Thymus (tissue), 11 donors: ENCODE results near the gene FILIP1L. TPM values are rescaled to one million over a fixed set of nuclear protein-coding genes. Genes with fewer than 3 reads are reported as not detected.
A peak's percentile ranks its signal among the peaks of the same experiment; 100 is the strongest.

ENCODE experiments used
- DNase-seq, 9 donors: peaks; one replicate each; pipeline ENCODE4 v3.0.0-alpha.2; 2013; ENCODE audit warnings: low spot score in 9 of 9, low read depth in 6 of 9, missing footprints in 1 of 9
- H3K27ac ChIP-seq, 2 donors: one replicate each; pipeline ENCODE4 v1.5.1; 2013; ENCODE audit warnings: control low read depth in 1 of 2, low read depth in 1 of 2, low read length in 1 of 2, mild to moderate bottlenecking in 1 of 2, moderate library complexity in 1 of 2
- H3K27me3 ChIP-seq, 2 donors: one replicate each; pipeline ENCODE4 v1.5.1; 2013; ENCODE audit warnings: low read length in 1 of 2; ENCODE audit not compliant: control insufficient read depth in 2 of 2, insufficient read depth in 1 of 2
- H3K36me3 ChIP-seq, 2 donors: one replicate each; pipeline ENCODE4 v1.5.1; 2013; ENCODE audit warnings: low read length in 1 of 2, mild to moderate bottlenecking in 1 of 2, moderate library complexity in 1 of 2; ENCODE audit not compliant: control insufficient read depth in 2 of 2, insufficient read depth in 2 of 2
- H3K4me1 ChIP-seq, 2 donors: one replicate each; pipeline ENCODE4 v1.5.1; 2013; ENCODE audit warnings: low read length in 2 of 2; ENCODE audit not compliant: control insufficient read depth in 2 of 2, insufficient read depth in 2 of 2
- H3K4me3 ChIP-seq, 2 donors: one replicate each; pipeline ENCODE4 v1.5.1; 2013; ENCODE audit warnings: low read length in 2 of 2, control low read depth in 1 of 2, mild to moderate bottlenecking in 1 of 2
- H3K9me3 ChIP-seq, 2 donors: one replicate each; pipeline ENCODE4 v1.5.1; 2013; ENCODE audit warnings: low read length in 1 of 2, mild to moderate bottlenecking in 1 of 2; ENCODE audit not compliant: control insufficient read depth in 2 of 2, insufficient read depth in 1 of 2
- WGBS: extraction: QIAGEN DNeasy Blood & Tissue Kit; methylation state at CpG from one replicate; pipeline ENCODE4 v1.1.7; 2013; 5-methylcytosine and 5-hydroxymethylcytosine counted together
- polyA plus RNA-seq: library from polyadenylated mRNA; stranded (reverse); fragments of 200-250 nt; gene quantifications from one replicate; pipeline ENCODE4 v1.2.3, GENCODE V29; 2013
- total RNA-seq: library from RNA; stranded (reverse); fragments of 120-200 nt; gene quantifications from one replicate; pipeline ENCODE4 v1.2.4, GENCODE V29; 2013
- donor health status: healthy.

The FILIP1L gene
- total and polyA plus RNA-seq, 2 donors, result 6.6 to 15.5 TPM

- no peaks in the 10 kb centered on the region for H3K36me3 ChIP-seq
- H3K9me3 ChIP-seq, result no peaks in the 10 kb centered on the region
- no peak for DNase-seq
- H3K4me3 ChIP-seq, result no peak overlapping the region
- H3K4me1 ChIP-seq, result peaks cover 0 to 2% of the 10 kb centered on the region in 2 donors
- no peak overlapping the region for H3K27ac ChIP-seq
- WGBS, result 31% methylated on average over 2 of the region's 2 CpGs
- no peaks in the 10 kb centered on the region for H3K27me3 ChIP-seq
These were observed 229.8 kb downstream of the FILIP1L start for GRCh38 chr3:99884484-99884883.

DNA sequence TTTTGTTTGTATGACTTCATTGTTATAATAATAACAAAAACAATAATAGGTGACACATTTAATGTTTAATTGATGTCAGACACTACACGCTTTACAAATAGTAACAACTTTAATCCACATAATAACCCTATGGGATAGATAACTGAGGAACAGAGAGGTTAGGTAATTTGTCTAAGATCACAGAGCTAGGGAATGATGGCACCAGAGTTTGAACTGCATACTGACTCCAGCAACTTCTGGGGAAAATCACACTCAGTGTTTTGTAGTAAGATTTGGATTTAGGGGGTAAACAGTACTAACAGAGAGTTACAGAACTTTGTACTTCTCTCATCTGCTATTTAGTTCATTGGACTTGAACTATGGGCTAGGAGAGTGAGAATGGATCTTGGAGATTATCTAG, 230.6 kb downstream of the FILIP1L start:
- Histone ChIP-seq H3K4me3 (no peak overlapping the region), H3K27ac (no peak overlapping the region), H3K36me3 (no peaks in the 10 kb centered on the region), H3K4me1 (peaks cover 0 to 2% of the 10 kb centered on the region in 2 donors), H3K27me3 (no peaks in the 10 kb centered on the region), H3K9me3 (no peaks in the 10 kb centered on the region)
- 95% methylated on average over 1 of the region's 1 CpG for WGBS
- no peak for DNase-seq

DNA sequence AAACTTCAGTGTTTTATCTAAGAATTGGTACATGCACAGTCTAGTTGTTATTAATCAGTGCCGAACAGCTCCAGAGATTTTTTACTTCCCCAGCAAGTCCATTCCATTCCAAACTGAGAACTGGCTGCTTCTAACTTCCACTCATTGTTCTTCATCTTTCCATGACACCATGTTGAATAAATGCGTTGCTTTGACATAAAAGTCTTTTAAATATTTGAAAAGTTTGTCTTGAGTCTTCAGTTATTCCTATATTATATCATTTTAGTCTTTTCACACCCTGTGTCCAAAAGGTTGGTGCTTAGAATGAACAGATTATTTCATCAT, 231.2 kb downstream of the FILIP1L start:
- WGBS, result 96% methylated on average over 2 of the region's 2 CpGs
- Histone ChIP-seq H3K27me3 (no peaks in the 10 kb centered on the region), H3K4me1 (peaks cover 0 to 2% of the 10 kb centered on the region in 2 donors), H3K9me3 (no peaks in the 10 kb centered on the region), H3K4me3 (no peak overlapping the region), H3K27ac (no peak overlapping the region), H3K36me3 (no peaks in the 10 kb centered on the region)
- DNase-seq, result no peak

DNA sequence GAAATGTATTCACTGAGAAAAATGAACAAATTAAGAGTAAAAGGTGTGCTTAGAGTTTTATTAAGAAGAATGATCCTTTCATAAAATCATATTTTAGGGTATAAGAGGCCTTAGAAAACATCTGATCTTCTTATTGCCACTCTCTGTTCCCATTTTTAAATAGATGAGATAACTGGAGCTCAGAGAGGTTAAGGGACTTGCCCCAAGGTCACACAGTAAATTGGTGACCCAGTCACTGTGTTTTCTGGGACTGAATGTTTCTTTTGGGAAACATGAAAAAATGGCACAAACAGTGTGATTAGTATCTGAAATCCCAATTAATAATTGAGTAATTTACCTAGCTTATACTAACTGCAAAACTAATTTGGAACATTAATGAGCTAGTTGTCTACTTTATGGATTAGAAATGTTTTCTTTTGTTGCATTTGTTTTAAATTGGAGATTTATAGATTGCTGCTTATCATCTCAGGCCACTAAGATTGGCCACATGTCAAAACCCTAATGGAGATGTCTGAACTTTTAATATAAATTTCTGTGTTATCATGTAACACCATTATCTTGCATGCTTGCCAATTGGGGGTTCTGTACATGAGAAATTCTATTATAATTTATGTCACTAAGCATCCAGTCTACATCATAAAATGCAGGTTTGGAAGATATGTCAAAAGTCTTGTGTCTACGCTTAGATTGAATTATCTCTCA, 231.7 kb downstream of the FILIP1L start:
- DNase-seq, result no peak
- Histone ChIP-seq H3K36me3 (no peaks in the 10 kb centered on the region), H3K4me3 (no peak overlapping the region), H3K4me1 (peaks cover 0 to 2% of the 10 kb centered on the region in 2 donors), H3K9me3 (no peaks in the 10 kb centered on the region), H3K27me3 (no peaks in the 10 kb centered on the region), H3K27ac (no peak overlapping the region)
- 100% methylated on average over 1 of the region's 1 CpG for WGBS

DNA sequence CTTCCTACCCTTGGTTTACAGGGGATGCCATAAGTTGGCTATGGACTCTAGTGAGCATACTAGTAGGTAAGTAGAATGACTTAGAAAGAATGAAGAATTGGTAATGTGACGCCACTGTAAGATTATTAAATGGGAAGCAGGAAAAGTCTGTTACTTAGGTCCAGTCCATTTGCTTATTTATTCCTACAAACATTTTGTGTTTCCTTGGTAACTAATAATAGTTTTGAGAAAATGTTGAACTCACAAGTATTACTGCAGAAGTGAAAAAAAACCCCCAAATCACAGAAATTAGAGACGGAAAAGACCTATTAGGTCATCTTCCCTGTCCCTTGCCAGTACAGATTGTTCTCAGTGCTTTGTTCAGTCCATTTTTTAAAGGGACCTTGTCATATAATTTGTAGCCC, 233.2 kb downstream of the FILIP1L start:
- Histone ChIP-seq H3K27me3 (peaks cover 5 to 9% of the 10 kb centered on the region in 2 donors), H3K4me3 (no peak overlapping the region), H3K9me3 (no peaks in the 10 kb centered on the region), H3K36me3 (no peaks in the 10 kb centered on the region), H3K4me1 (peaks cover 2 to 5% of the 10 kb centered on the region in 2 donors), H3K27ac (no peak overlapping the region)
- WGBS, result 94% methylated on average over 2 of the region's 2 CpGs
- no peak for DNase-seq

GRCh38 chr3:99879275-99879674, 235.0 kb downstream of the FILIP1L start:
- Histone ChIP-seq H3K4me3 (no peak overlapping the region), H3K4me1 (peaks cover 7 to 8% of the 10 kb centered on the region in 2 donors), H3K27ac (no peak overlapping the region), H3K27me3 (peaks cover 18 to 23% of the 10 kb centered on the region in 2 donors), H3K36me3 (no peaks in the 10 kb centered on the region), H3K9me3 (no peaks in the 10 kb centered on the region)
- DNase-seq, result no peak
- 97% methylated on average over 2 of the region's 2 CpGs for WGBS

DNA sequence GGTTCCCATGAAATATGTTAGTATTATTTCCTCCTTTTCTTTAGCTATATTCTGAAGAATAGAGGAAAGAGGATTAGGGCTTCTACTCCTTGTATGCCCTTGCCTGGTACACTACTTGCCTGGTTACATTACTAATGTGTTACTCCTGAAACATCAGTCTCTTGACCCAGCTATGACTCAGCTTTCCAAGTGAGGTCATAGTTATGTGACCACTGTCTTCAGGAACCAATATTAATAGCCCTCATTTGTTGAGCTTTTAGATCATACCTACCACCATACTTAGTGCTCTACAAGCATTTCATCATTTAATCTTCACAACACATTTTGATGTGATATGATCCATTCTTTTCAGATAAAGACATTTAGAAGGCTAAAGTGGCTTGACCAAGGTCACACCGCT, 236.3 kb downstream of the FILIP1L start:
- no peak overlapping the region for H3K27ac ChIP-seq
- no peak overlapping the region for H3K4me3 ChIP-seq
- DNase-seq, result no peak
- no peaks in the 10 kb centered on the region for H3K36me3 ChIP-seq
- no peaks in the 10 kb centered on the region for H3K9me3 ChIP-seq
- 99% methylated on average over 1 of the region's 1 CpG for WGBS
- H3K4me1 ChIP-seq, result peaks cover 7 to 8% of the 10 kb centered on the region in 2 donors
- peaks cover 20 to 24% of the 10 kb centered on the region in 2 donors for H3K27me3 ChIP-seq

DNA sequence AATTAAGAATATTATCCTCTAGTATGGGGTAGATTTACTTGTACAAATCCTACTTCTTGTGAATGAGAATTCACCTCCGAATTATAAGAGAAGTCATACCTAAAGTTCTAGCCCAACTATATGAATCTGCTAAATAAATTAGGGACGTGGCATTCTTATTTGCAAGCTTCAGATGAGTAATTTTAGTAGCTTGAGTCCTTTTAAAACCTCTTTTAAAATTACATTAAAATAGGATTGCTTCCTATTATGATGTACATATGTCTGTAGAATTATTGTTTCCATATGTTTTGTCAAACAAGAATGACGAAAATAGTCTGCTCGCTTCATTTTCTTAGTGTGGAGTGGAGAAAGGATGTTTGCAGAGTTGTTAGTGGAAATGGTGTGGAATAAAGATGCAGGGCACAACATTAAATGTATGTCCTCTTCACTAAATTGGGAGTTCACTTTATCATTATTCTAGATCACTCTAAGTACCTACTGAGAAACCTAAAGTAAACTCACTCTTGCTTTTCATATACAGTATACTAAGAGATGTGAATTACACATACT, 237.2 kb downstream of the FILIP1L start:
- DNase-seq, result no peak
- Histone ChIP-seq H3K27me3 (peaks cover 20 to 24% of the 10 kb centered on the region in 2 donors), H3K4me1 (peaks cover 7 to 8% of the 10 kb centered on the region in 2 donors), H3K9me3 (no peaks in the 10 kb centered on the region), H3K36me3 (no peaks in the 10 kb centered on the region), H3K4me3 (no peak overlapping the region), H3K27ac (no peak overlapping the region)
- 96% methylated on average over 4 of the region's 4 CpGs for WGBS

DNA sequence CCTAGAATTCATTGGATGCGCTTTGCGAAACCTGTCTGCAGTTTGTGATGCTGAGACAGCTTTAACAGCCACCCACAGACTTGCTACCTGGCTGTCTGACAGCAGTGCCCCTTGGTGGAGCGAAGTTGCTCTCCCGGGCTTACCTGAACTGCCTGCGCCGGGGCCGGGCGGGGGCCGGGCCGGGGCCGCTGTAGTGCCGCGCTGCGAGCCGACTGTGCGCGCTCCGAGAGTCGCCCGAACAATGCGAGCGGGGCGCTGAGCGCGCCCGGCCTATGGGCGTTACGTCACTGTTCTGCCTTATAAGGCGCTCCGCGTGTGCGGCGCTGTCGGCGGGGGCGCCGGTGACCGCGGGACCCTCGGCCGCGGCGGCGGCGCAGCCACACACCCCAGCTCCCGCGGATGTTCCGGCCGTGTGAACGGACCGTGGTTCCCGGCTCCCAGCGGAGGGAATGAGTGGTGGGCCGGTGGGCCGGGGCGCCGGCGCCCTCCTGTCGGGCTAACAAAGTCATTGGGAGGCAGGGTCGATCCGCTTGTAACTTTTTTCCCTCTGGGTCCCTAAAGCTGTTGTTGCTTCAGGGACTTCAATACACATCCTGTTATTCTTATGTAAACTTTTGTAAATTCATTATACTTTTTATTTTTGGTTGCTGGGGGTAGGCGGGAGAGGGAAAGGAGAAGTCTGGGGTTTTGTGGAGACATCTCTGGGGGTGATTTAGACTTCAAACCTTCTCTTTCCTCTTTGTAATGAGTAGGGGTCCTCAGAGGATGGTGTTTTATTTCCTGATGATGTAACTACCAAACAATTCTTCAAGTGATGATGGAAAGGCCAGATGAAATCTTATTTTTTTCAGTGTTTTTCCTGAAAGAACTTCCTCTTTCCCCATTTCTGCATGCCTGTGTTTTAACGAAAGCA, 238.1 kb downstream of the FILIP1L start:
- DNase-seq, result peak in 8 of 9 donors; percentile 46 to 87 (median 72)
- WGBS, result 1% methylated on average over 63 of the region's 63 CpGs
- Histone ChIP-seq H3K4me3 (peak overlapping the region; percentile 48 to 53), H3K9me3 (no peaks in the 10 kb centered on the region), H3K4me1 (peaks cover 7 to 8% of the 10 kb centered on the region in 2 donors), H3K36me3 (no peaks in the 10 kb centered on the region), H3K27ac (peak overlapping the region; percentile 68 to 90), H3K27me3 (peaks cover 20 to 24% of the 10 kb centered on the region in 2 donors)
